B cell (primary cell): ENCODE measurements around the gene KAZN. TPM values are rescaled to one million over a fixed set of nuclear protein-coding genes. Genes with fewer than 3 reads are reported as not detected.

Experiments used
- ATAC-seq: fragments of 200-7000 bp; cut with Tn5 transposase; one replicate; pipeline ENCODE4 v1.10.0; 2021; ENCODE audit warnings: low read depth, mild to moderate bottlenecking, moderate number of reproducible peaks, moderate library complexity
- CTCF ChIA-PET: fragments of 350-600 bp; sonication (Branson Sonifier 250); formaldehyde crosslinking; loops from one replicate; lab custom pipeline; 2021; ENCODE audit warnings: antibody characterized with exemption, inconsistent platforms; lab: Charles Lee
- POLR2A ChIA-PET: fragments of 350-600 bp; sonication (Branson Sonifier 250); formaldehyde crosslinking; loops from one replicate; lab custom pipeline; 2021; ENCODE audit warnings: antibody characterized with exemption; lab: Charles Lee
- DNase-seq: peaks from one replicate; pipeline ENCODE4 v3.0.0; 2013
- H2AFZ ChIP-seq: 2 replicates; pipeline ENCODE4 v1.6.1; 2012; ENCODE audit warnings: mild to moderate bottlenecking, low read depth, low read length; ENCODE audit not compliant: insufficient read depth, poor library complexity, severe bottlenecking
- H3K27ac ChIP-seq, 2 donors: 1 replicate in 1 of 2; 2 replicates in 1 of 2; pipeline ENCODE4 v1.5.1; 2012 to 2013; ENCODE audit warnings: low read length in 2 of 2, mild to moderate bottlenecking in 2 of 2, moderate library complexity in 1 of 2
- H3K27me3 ChIP-seq, 4 experiments: fragments of 200-600 bp in 1 of 4; sonication (generic) in 1 of 4; replicated peaks in 1 of 4; 1 replicate in 2 of 4; 2 replicates in 2 of 4; pipeline versions ENCODE4 v1.6.1 to v1.7.0; 2013 to 2016; ENCODE audit warnings: low read length in 3 of 4, mild to moderate bottlenecking in 2 of 4, mixed read lengths in 1 of 4, moderate library complexity in 1 of 4; ENCODE audit not compliant: insufficient read depth in 4 of 4, control insufficient read depth in 3 of 4; ENCODE audit errors: control extremely low read depth in 1 of 4
- H3K36me3 ChIP-seq, 2 experiments: replicated peaks in 1 of 2; 1 replicate in 1 of 2; 2 replicates in 1 of 2; pipeline versions ENCODE4 v1.6.1 to v1.7.1; 2013; ENCODE audit warnings: low read length in 1 of 2; ENCODE audit not compliant: insufficient read depth in 2 of 2, control insufficient read depth in 1 of 2; ENCODE audit errors: control extremely low read depth in 1 of 2, extremely low read depth in 1 of 2
- H3K4me1 ChIP-seq, 2 donors: fragments of 200-600 bp in 1 of 2; sonication (generic) in 1 of 2; 1 replicate in 1 of 2; 2 replicates in 1 of 2; pipeline versions ENCODE4 v1.5.1 to v1.6.1; 2013 to 2017; ENCODE audit warnings: low read length in 2 of 2; ENCODE audit not compliant: control insufficient read depth in 2 of 2, insufficient read depth in 2 of 2
- H3K4me2 ChIP-seq: replicated peaks from 2 replicates; pipeline ENCODE3; 2012; ENCODE audit warnings: mild to moderate bottlenecking, low read depth, low read length; ENCODE audit not compliant: poor library complexity, severe bottlenecking
- H3K4me3 ChIP-seq, 5 experiments: fragments of 200-600 bp in 1 of 5; sonication (generic) in 1 of 5; 1 replicate in 3 of 5; 2 replicates in 2 of 5; pipeline versions ENCODE4 v1.5.1 to v1.7.0; 2011 to 2016; ENCODE audit warnings: low read length in 4 of 5, mild to moderate bottlenecking in 4 of 5, low read depth in 2 of 5, control low read depth in 1 of 5, moderate library complexity in 1 of 5; ENCODE audit not compliant: insufficient read depth in 1 of 5; ENCODE audit errors: control extremely low read depth in 1 of 5, extremely low read depth in 1 of 5
- H3K79me2 ChIP-seq: fragments of 200-600 bp; sonication (generic); one replicate; pipeline ENCODE4 v1.6.0; 2016; ENCODE audit warnings: low read length; ENCODE audit not compliant: control insufficient read depth, insufficient read depth
- H3K9ac ChIP-seq: fragments of 200-600 bp; sonication (generic); 2 replicates; pipeline ENCODE4 v1.6.1; 2017; ENCODE audit warnings: mild to moderate bottlenecking, low read length, moderate library complexity
- H3K9me3 ChIP-seq, 3 donors: one replicate each; pipeline versions ENCODE4 v1.6.1 to v1.7.1; 2013; ENCODE audit warnings: low read length in 2 of 3; ENCODE audit not compliant: control insufficient read depth in 2 of 3, insufficient read depth in 1 of 3; ENCODE audit errors: control extremely low read depth in 1 of 3
- H4K20me1 ChIP-seq: 2 replicates; pipeline ENCODE4 v1.6.0; 2012; ENCODE audit warnings: mild to moderate bottlenecking, low read length; ENCODE audit not compliant: insufficient read depth, control insufficient read depth, poor library complexity, severe bottlenecking
- H3K27ac Mint-ChIP-seq: one replicate; pipeline ENCODE4 v1.8.0; 2021; ENCODE audit warnings: mixed read lengths
- H3K27me3 Mint-ChIP-seq: one replicate; pipeline ENCODE4 v1.8.0; 2021; ENCODE audit warnings: mixed read lengths
- H3K4me1 Mint-ChIP-seq: one replicate; pipeline ENCODE4 v1.8.0; 2021; ENCODE audit warnings: mixed read lengths
- H3K4me3 Mint-ChIP-seq: one replicate; pipeline ENCODE4 v1.8.0; 2021; ENCODE audit warnings: mixed read lengths
- H3K9me3 Mint-ChIP-seq: one replicate; pipeline ENCODE4 v1.8.0; 2022; ENCODE audit warnings: mixed read lengths; ENCODE audit not compliant: insufficient read depth
- EZH2 ChIP-seq: IDR thresholded peaks from 2 replicates; pipeline ENCODE4 v1.6.1; 2012; ENCODE audit warnings: borderline replicate concordance, low read depth, mild to moderate bottlenecking, moderate library complexity, low read length; ENCODE audit not compliant: insufficient read depth, poor library complexity, severe bottlenecking
- WGBS: methylation state at CpG from one replicate; pipeline ENCODE4 v1.1.5; 2013; ENCODE audit warnings: missing lambda C conversion rate; ENCODE audit not compliant: insufficient coverage; 5-methylcytosine and 5-hydroxymethylcytosine counted together
- intact Hi-C: fragments of 100-400 bp; cut with micrococcal nuclease; formaldehyde crosslinking; loops from one replicate; pipeline ENCODE4 v1.10.0; 2022
- polyA plus RNA-seq: library from polyadenylated mRNA; depleted of rRNA; stranded (reverse); fragments of >200 nt; gene quantifications from 2 replicates; pipeline ENCODE4 v1.2.3, GENCODE V29; 2012
- total RNA-seq, 2 donors: library from RNA; stranded (reverse); fragments of 120-200 nt in 1 of 2; gene quantifications; 1 replicate in 1 of 2; 2 replicates in 1 of 2; pipeline versions ENCODE4 v1.2.3 to v1.2.4, GENCODE V29; 2013 to 2022
- TF ChIP-seq, protein P1 (sequence below): fragments of 200-600 bp; IDR thresholded peaks from one replicate; pipeline ENCODE4 v1.8.0; 2022; ENCODE audit warnings: antibody characterized with exemption, mild to moderate bottlenecking

KAZN gene
- total and polyA plus RNA-seq, 2 donors (not counting 1 experiment from before 2014, with no cell fraction given): 0.13 to 0.39 TPM

GRCh38 chr1:15005116-15005515 is 406.6 kb downstream of the KAZN start:
- Histone ChIP-seq H3K9me3 (no peaks in the 10 kb centered on the region), H4K20me1 (no peaks in the 10 kb centered on the region), H3K4me2 (no peak overlapping the region), H3K27me3 (no peaks in the 10 kb centered on the region), H3K9ac (no peak overlapping the region), H3K4me1 (no peaks in the 10 kb centered on the region), H3K79me2 (no peaks in the 10 kb centered on the region), H2AFZ (no peak overlapping the region), H3K36me3 (no peaks in the 10 kb centered on the region), H3K4me3 (no peak overlapping the region), H3K27ac (no peak overlapping the region)
- WGBS: 81% methylated on average over 6 of the region's 7 CpGs
- no peaks in the 10 kb centered on the region for H3K4me1 Mint-ChIP-seq
- TF ChIP-seq, protein P1, sequence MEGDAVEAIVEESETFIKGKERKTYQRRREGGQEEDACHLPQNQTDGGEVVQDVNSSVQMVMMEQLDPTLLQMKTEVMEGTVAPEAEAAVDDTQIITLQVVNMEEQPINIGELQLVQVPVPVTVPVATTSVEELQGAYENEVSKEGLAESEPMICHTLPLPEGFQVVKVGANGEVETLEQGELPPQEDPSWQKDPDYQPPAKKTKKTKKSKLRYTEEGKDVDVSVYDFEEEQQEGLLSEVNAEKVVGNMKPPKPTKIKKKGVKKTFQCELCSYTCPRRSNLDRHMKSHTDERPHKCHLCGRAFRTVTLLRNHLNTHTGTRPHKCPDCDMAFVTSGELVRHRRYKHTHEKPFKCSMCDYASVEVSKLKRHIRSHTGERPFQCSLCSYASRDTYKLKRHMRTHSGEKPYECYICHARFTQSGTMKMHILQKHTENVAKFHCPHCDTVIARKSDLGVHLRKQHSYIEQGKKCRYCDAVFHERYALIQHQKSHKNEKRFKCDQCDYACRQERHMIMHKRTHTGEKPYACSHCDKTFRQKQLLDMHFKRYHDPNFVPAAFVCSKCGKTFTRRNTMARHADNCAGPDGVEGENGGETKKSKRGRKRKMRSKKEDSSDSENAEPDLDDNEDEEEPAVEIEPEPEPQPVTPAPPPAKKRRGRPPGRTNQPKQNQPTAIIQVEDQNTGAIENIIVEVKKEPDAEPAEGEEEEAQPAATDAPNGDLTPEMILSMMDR: no peak
- CTCF ChIA-PET: no interaction called here
- H3K27me3 Mint-ChIP-seq: peaks cover 6% of the 10 kb centered on the region
- DNase-seq: no peak
- intact Hi-C loops: no loop called here
- POLR2A ChIA-PET: no interaction called here
- no peak overlapping the region for H3K27ac Mint-ChIP-seq
- no peaks in the 10 kb centered on the region for H3K9me3 Mint-ChIP-seq
- H3K4me3 Mint-ChIP-seq: no peak overlapping the region
- no peak for ATAC-seq

DNA sequence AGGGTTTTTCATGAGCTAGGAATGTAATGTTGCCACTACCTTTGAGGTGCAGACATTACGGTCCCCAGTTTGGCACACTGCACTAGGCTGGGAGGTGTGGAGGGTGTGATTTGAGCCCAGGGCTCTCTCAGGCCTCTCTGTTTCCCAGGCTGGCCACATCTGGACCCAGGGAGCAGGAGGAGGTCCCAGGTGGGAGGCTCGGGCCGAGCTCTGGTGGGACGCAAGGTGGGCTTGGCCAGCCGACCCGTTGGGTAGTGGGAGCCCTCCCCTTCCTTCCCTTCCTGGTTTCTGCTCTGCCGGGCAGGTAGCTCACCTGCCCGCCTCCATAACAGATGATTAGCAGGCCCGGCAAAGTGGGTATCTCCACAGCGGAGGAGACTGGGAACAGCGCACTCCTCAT is 408.9 kb downstream of the KAZN start:
- no peaks in the 10 kb centered on the region for H3K27me3 ChIP-seq
- H3K4me3 Mint-ChIP-seq: no peak overlapping the region
- no peaks in the 10 kb centered on the region for H3K9me3 Mint-ChIP-seq
- intact Hi-C loops: no loop called here
- no peak for DNase-seq
- no peak overlapping the region for H3K4me2 ChIP-seq
- H2AFZ ChIP-seq: no peak overlapping the region
- H3K27me3 Mint-ChIP-seq: peaks cover 6% of the 10 kb centered on the region
- H3K27ac ChIP-seq: no peak overlapping the region
- TF ChIP-seq EZH2: no peak
- TF ChIP-seq, protein P1: no peak
- no peaks in the 10 kb centered on the region for H3K79me2 ChIP-seq
- no peak overlapping the region for H3K4me3 ChIP-seq
- ChIA-PET POLR2A (no interaction called here), CTCF (no interaction called here)
- no peaks in the 10 kb centered on the region for H3K9me3 ChIP-seq
- WGBS: 84% methylated on average over 11 of the region's 11 CpGs
- no peak for ATAC-seq
- H3K9ac ChIP-seq: no peak overlapping the region
- no peaks in the 10 kb centered on the region for H3K4me1 ChIP-seq
- H3K36me3 ChIP-seq: no peaks in the 10 kb centered on the region
- H3K27ac Mint-ChIP-seq: no peak overlapping the region
- H4K20me1 ChIP-seq: no peaks in the 10 kb centered on the region
- H3K4me1 Mint-ChIP-seq: no peaks in the 10 kb centered on the region
